Astrocyte of the cerebellum (primary cell): ENCODE measurements around the gene RSPO4.

Source experiments
- DNase-seq: peaks from one replicate; pipeline ENCODE4 v3.0.0-alpha.2; 2011; ENCODE audit warnings: low read depth
- H3K4me3 ChIP-seq: 2 replicates; pipeline ENCODE4 v1.5.1; 2011; ENCODE audit warnings: mild to moderate bottlenecking, low read depth, low read length, moderate library complexity
- in situ Hi-C: cut with HindIII; loops from 2 replicates; pipeline ENCODE4 v1.10.0; 2017; ENCODE audit warnings: low sequenced_read_pairs
- TF ChIP-seq, protein P1 (sequence below): IDR thresholded peaks from 2 replicates; pipeline ENCODE4 v1.5.1; 2012; ENCODE audit warnings: low read length, low read depth, moderate library complexity, mild to moderate bottlenecking; ENCODE audit errors: missing control alignments

The RSPO4 gene

GRCh38 chr20:925516-925915 is 76.6 kb downstream of the RSPO4 start:
- TF ChIP-seq, protein P1, sequence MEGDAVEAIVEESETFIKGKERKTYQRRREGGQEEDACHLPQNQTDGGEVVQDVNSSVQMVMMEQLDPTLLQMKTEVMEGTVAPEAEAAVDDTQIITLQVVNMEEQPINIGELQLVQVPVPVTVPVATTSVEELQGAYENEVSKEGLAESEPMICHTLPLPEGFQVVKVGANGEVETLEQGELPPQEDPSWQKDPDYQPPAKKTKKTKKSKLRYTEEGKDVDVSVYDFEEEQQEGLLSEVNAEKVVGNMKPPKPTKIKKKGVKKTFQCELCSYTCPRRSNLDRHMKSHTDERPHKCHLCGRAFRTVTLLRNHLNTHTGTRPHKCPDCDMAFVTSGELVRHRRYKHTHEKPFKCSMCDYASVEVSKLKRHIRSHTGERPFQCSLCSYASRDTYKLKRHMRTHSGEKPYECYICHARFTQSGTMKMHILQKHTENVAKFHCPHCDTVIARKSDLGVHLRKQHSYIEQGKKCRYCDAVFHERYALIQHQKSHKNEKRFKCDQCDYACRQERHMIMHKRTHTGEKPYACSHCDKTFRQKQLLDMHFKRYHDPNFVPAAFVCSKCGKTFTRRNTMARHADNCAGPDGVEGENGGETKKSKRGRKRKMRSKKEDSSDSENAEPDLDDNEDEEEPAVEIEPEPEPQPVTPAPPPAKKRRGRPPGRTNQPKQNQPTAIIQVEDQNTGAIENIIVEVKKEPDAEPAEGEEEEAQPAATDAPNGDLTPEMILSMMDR = no peak

DNA sequence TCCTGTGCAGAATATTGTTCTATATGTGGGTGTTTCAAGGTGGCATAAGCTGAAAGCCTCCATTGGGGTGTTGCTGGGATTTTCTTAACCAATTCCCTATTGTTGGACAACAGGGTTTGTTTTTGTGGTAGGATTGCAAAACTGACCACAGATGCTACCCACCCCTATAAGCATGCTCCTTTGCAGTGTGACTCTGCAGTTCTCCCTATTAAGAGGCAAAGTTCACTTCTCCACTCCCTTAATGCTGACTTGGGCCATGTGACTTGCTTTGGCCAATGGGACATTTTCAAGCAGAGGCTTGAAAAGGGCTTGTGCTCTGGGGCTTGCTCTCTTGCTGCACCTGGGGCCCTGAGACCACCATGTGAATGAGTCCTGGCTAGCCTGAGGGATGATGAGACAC is 77.5 kb downstream of the RSPO4 start:
- H3K4me3 ChIP-seq = no peak overlapping the region
- TF ChIP-seq, protein P1 = no peak
- DNase-seq = no peak
- in situ Hi-C loops = no loop called here

More at GRCh38 chr20:925516-925915, 76.6 kb downstream of the RSPO4 start:
- in situ Hi-C loops = no loop called here
- no peak overlapping the region for H3K4me3 ChIP-seq
- no peak for DNase-seq

DNA sequence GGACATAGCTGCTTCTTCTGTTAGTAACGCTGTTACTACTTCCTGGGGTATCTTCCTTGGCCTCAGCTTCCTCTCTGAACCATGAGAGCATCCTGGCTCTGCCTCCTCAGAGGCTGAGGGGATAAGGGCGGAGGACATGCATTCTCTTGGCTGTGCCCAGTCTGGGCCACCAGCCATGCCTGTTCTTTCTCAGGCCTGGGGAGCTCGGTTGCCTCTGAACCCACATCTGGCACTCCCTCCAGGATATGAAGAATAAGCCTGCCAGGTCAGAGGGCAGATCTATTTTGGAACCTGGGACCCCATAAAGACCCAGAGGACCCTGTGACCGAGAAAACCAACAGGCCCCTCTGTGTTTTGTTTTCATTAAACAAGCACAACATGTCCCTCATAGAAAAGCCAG is 79.3 kb downstream of the RSPO4 start:
- DNase-seq = no peak
- TF ChIP-seq, protein P1 = no peak
- no peak overlapping the region for H3K4me3 ChIP-seq
- in situ Hi-C loops = no loop called here

GRCh38 chr20:921068-921467 is 81.0 kb downstream of the RSPO4 start:
- TF ChIP-seq, protein P1 = no peak
- in situ Hi-C loops = no loop called here

GRCh38 chr20:920311-920710 is 81.8 kb downstream of the RSPO4 start:
- TF ChIP-seq, protein P1 = no peak
- H3K4me3 ChIP-seq = no peak overlapping the region
- no peak for DNase-seq
- in situ Hi-C loops = no loop called here

More at GRCh38 chr20:921068-921467, 81.0 kb downstream of the RSPO4 start:
- no peak for DNase-seq
- H3K4me3 ChIP-seq = no peak overlapping the region

DNA sequence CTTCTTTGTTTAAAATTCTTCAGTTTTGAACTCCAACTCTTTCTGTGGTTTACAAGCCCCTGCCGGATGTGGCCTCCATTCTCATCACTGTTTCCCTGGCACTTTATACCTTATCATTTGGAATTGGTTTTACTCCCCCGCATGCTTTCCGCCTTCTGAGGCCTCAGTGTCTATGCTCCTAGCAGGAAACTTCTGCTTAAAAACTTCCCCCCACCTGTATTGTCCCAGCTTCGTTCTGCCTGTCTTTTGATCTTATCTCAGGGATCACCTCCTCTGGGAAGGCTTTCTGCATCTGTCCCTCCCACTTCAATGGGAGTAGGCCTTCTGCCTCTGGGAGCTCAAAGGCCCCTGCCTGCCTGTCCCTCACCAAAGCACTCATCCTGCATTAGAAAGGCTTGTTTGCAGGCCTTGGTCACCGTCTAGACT is 82.6 kb downstream of the RSPO4 start:
- in situ Hi-C loops = no loop called here
- no peak overlapping the region for H3K4me3 ChIP-seq
- TF ChIP-seq, protein P1 = no peak
- DNase-seq = no peak

DNA sequence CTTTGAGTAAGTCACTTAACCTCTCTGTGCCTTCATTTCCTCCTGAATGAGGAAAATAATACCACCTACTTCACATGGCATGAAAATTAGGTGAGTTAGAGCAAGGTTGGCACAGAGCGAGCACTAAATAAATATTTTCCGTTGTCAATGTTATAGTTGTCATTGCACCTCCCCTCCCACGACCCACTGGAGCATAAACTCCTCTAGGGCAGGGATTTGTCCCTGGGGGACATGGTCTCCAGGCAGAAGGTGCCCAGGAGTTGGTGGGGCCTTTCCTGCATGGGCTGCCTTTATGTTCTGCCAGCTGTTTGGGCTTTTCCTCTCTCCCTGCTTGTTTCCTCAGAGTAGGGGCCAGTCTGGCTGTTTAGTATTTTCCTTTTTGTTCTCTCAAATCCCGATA is 84.7 kb downstream of the RSPO4 start:
- no peak overlapping the region for H3K4me3 ChIP-seq
- in situ Hi-C loops = no loop called here
- TF ChIP-seq, protein P1 = no peak
- no peak for DNase-seq
